ENCODE data around the gene HIVEP1.

HIVEP1 gene

DNA sequence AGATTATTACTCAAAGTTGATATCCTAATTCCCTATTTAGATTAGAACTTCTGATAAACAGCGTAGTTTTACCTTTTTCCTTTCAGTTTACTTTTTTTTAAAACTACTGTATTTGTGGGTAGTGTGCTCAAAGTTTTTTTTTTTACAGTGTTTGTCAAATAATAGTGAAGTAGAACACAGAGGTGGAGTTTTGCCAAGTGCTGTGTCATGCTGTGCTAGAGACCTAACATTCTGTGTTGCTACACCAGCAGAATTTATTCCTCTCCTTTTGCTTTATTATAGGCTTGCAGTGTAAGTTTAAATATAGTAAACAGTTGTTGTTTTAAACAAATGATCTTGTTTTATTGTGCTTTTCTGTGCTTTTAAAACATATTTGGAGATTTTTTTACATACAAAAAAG lies 125.4 kb downstream of the HIVEP1 start:
- Histone ChIP-seq H3K4me3 (ENCODE audit: low read length) (no peak overlapping the region), H3K27me3 (ENCODE audit: low read depth, low read length) (no peaks in the 10 kb centered on the region), H3K9me3 (ENCODE audit: insufficient read depth, low read length) (no peaks in the 10 kb centered on the region), H3K4me1 (ENCODE audit: low read length) (peaks cover 6% of the 10 kb centered on the region), H2AFZ (ENCODE audit: low read depth, low read length) (no peak overlapping the region), H3K79me2 (ENCODE audit: low read length) (no peaks in the 10 kb centered on the region), H4K20me1 (ENCODE audit: insufficient read depth, low read length) (no peaks in the 10 kb centered on the region), H3K27ac (ENCODE audit: low read length) (no peak overlapping the region), H3K4me2 (ENCODE audit: low read length) (no peak overlapping the region), H3K9ac (ENCODE audit: low read length) (no peak overlapping the region), H3K36me3 (replicated peaks; ENCODE audit: low read depth, low read length) (peaks cover 3% of the 10 kb centered on the region)
- no peak for TF ChIP-seq EZH2phosphoT487 (IDR thresholded peaks at IDR 0.05; ENCODE audit: low read depth)
- TF ChIP-seq, protein P1, sequence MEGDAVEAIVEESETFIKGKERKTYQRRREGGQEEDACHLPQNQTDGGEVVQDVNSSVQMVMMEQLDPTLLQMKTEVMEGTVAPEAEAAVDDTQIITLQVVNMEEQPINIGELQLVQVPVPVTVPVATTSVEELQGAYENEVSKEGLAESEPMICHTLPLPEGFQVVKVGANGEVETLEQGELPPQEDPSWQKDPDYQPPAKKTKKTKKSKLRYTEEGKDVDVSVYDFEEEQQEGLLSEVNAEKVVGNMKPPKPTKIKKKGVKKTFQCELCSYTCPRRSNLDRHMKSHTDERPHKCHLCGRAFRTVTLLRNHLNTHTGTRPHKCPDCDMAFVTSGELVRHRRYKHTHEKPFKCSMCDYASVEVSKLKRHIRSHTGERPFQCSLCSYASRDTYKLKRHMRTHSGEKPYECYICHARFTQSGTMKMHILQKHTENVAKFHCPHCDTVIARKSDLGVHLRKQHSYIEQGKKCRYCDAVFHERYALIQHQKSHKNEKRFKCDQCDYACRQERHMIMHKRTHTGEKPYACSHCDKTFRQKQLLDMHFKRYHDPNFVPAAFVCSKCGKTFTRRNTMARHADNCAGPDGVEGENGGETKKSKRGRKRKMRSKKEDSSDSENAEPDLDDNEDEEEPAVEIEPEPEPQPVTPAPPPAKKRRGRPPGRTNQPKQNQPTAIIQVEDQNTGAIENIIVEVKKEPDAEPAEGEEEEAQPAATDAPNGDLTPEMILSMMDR (IDR thresholded peaks at IDR 0.05; ENCODE audit: low read depth, low read length) = no peak

DNA sequence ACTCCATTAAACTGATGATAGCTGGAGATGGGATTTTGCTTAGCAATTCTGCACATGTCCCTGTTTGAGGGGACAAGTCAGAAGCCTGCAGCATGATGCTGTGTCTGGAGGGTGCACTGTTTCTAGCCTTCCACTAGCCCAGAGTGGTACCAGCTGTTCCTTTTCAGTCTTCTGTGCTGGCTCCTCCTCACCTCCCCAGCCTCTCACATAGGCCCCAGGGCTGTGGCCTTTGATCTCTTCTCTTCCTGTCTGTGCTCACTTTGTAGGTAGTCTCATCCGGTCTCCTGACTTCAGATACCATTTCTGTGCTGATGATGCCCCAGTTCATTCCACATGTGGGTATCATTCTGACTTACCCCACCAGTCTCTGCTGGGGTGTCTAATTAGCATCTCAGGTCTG lies 126.3 kb downstream of the HIVEP1 start:
- H3K36me3 ChIP-seq (replicated peaks; ENCODE audit: low read depth, low read length) = peaks cover 3% of the 10 kb centered on the region

GRCh38 chr6:12138936-12139335 lies 126.8 kb downstream of the HIVEP1 start:
- H3K36me3 ChIP-seq (replicated peaks; ENCODE audit: low read depth, low read length) = peaks cover 3% of the 10 kb centered on the region
- TF ChIP-seq EZH2phosphoT487 (IDR thresholded peaks at IDR 0.05; ENCODE audit: low read depth) = no peak
- TF ChIP-seq, protein P1 (IDR thresholded peaks at IDR 0.05; ENCODE audit: low read depth, low read length) = no peak
- H3K9me3 ChIP-seq (ENCODE audit: insufficient read depth, low read length) = no peaks in the 10 kb centered on the region
- no peak overlapping the region for H3K27ac ChIP-seq (ENCODE audit: low read length)
- no peaks in the 10 kb centered on the region for H3K27me3 ChIP-seq (ENCODE audit: low read depth, low read length)
- no peak overlapping the region for H3K4me2 ChIP-seq (ENCODE audit: low read length)
- H4K20me1 ChIP-seq (ENCODE audit: insufficient read depth, low read length) = no peaks in the 10 kb centered on the region
- no peak overlapping the region for H3K9ac ChIP-seq (ENCODE audit: low read length)
- H3K4me1 ChIP-seq (ENCODE audit: low read length) = no peaks in the 10 kb centered on the region
- H2AFZ ChIP-seq (ENCODE audit: low read depth, low read length) = no peak overlapping the region
- no peaks in the 10 kb centered on the region for H3K79me2 ChIP-seq (ENCODE audit: low read length)
- no peak overlapping the region for H3K4me3 ChIP-seq (ENCODE audit: low read length)

More for the DNA sequence above, 126.3 kb downstream of the HIVEP1 start:
- no peaks in the 10 kb centered on the region for H3K4me1 ChIP-seq (ENCODE audit: low read length)
- H3K4me2 ChIP-seq (ENCODE audit: low read length) = no peak overlapping the region
- no peak overlapping the region for H3K27ac ChIP-seq (ENCODE audit: low read length)
- H4K20me1 ChIP-seq (ENCODE audit: insufficient read depth, low read length) = no peaks in the 10 kb centered on the region
- H3K9ac ChIP-seq (ENCODE audit: low read length) = no peak overlapping the region
- no peaks in the 10 kb centered on the region for H3K79me2 ChIP-seq (ENCODE audit: low read length)
- TF ChIP-seq EZH2phosphoT487 (IDR thresholded peaks at IDR 0.05; ENCODE audit: low read depth) = no peak
- TF ChIP-seq, protein P1 (IDR thresholded peaks at IDR 0.05; ENCODE audit: low read depth, low read length) = no peak
- H2AFZ ChIP-seq (ENCODE audit: low read depth, low read length) = no peak overlapping the region
- no peaks in the 10 kb centered on the region for H3K9me3 ChIP-seq (ENCODE audit: insufficient read depth, low read length)
- no peak overlapping the region for H3K4me3 ChIP-seq (ENCODE audit: low read length)
- H3K27me3 ChIP-seq (ENCODE audit: low read depth, low read length) = no peaks in the 10 kb centered on the region

DNA sequence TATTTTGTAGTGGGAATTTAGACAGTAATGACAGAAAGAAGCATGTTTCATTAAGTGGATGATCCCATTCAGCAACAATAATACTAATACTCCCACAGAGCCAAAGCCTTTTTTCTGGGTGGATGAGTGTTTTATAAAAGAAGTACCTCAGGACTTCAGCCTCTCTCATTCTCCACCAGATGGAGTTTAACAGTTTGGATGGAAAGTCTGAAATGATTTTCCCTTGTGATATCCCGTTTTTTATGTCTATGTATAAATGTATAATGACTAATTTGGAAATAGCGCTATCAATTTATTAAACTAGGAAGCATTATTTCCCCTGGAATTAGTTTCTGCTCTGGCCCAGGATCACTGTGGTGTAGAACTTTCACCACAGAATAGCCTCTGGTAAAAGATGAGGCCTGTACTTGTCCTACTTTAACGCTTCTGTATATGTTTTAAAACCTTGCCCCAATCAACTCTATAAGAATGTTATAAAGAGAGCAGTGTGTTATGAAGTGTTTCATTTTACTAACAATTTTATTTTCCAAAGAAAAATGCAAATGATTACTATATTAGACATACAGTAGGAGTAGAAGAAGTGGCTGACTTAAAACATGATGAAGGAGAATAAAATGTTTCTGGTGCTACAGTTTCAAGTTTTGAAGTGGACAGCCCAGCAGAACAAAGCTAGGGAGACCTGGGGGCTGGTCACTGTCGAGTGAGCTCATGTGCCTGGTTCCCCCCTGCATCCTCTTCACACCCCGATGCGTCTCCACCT lies 135.6 kb downstream of the HIVEP1 start:
- H3K4me2 ChIP-seq (ENCODE audit: low read length) = no peak overlapping the region
- H3K4me3 ChIP-seq (ENCODE audit: low read length) = no peak overlapping the region
- H3K27me3 ChIP-seq (ENCODE audit: low read depth, low read length) = no peaks in the 10 kb centered on the region
- TF ChIP-seq, protein P1 (IDR thresholded peaks at IDR 0.05; ENCODE audit: low read depth, low read length) = no peak
- no peak for TF ChIP-seq EZH2phosphoT487 (IDR thresholded peaks at IDR 0.05; ENCODE audit: low read depth)
- H3K9ac ChIP-seq (ENCODE audit: low read length) = no peak overlapping the region
- H3K9me3 ChIP-seq (ENCODE audit: insufficient read depth, low read length) = no peaks in the 10 kb centered on the region
- H3K27ac ChIP-seq (ENCODE audit: low read length) = no peak overlapping the region
- H4K20me1 ChIP-seq (ENCODE audit: insufficient read depth, low read length) = 0 out of 2 replicates have a peak, but pooled peaks cover 5% of the 10 kb centered on the region
- H3K36me3 ChIP-seq (replicated peaks; ENCODE audit: low read depth, low read length) = no peaks in the 10 kb centered on the region
- peaks cover 23% of the 10 kb centered on the region for H3K4me1 ChIP-seq (ENCODE audit: low read length)
- no peaks in the 10 kb centered on the region for H3K79me2 ChIP-seq (ENCODE audit: low read length)
- no peak overlapping the region for H2AFZ ChIP-seq (ENCODE audit: low read depth, low read length)
